SK-N-DZ (cell line): ENCODE data around the gene KDM4F.

ENCODE experiments used
- DNase-seq: peaks from one replicate; pipeline ENCODE4 v3.0.0-alpha.2; 2015; ENCODE audit warnings: low spot score

The KDM4F gene

DNA sequence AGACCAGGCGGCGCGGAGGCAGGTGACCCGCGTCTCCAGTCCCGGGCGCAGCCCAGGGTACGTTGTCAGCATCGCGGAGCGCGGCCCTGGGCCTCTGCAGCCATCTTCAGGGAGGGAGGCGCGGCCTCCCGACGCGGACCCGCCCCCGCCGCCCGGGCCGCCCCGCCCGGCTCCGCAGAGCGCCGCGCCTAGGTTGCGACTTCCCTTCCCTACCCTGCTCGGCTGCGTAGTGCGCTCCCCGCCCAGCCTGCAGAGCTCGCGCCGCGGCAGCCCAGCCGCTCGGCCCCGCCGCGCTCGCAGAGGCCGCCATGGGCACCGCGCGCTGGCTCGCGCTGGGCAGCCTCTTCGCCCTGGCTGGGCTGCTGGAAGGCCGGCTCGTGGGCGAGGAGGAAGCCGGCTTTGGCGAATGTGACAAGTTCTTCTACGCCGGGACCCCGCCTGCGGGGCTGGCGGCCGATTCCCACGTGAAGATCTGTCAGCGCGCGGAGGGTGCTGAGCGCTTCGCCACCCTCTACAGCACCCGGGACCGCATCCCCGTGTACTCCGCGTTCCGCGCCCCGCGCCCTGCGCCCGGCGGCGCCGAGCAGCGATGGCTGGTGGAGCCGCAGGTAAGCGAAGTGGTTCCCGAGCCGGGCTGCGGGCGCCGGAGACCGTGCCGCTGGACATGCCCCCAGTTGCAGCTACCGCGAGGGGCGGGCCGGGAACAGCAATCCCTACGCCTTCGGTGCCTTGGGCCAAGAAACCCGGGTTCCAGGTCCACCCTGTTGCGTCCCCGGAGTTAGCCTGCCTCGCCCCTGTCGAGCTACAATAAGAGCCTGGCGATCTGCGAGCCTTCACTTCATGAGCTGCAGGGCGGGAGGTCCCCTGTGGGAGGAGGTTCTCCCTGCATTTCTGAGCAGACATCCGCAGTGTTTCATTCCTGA is 40.7 kb downstream of the KDM4F start, which contains the start of gene ENDOD1:
TSS of gene ENDOD1 (plus strand) at position 227 of the 923 bp plus-strand sequence. CDS start at position 309, 82 bp downstream.
- DNase-seq = peak; percentile 86

- no peak for DNase-seq
Observed at GRCh38 chr11:95091663-95092180, 42.5 kb downstream of the KDM4F start.

DNA sequence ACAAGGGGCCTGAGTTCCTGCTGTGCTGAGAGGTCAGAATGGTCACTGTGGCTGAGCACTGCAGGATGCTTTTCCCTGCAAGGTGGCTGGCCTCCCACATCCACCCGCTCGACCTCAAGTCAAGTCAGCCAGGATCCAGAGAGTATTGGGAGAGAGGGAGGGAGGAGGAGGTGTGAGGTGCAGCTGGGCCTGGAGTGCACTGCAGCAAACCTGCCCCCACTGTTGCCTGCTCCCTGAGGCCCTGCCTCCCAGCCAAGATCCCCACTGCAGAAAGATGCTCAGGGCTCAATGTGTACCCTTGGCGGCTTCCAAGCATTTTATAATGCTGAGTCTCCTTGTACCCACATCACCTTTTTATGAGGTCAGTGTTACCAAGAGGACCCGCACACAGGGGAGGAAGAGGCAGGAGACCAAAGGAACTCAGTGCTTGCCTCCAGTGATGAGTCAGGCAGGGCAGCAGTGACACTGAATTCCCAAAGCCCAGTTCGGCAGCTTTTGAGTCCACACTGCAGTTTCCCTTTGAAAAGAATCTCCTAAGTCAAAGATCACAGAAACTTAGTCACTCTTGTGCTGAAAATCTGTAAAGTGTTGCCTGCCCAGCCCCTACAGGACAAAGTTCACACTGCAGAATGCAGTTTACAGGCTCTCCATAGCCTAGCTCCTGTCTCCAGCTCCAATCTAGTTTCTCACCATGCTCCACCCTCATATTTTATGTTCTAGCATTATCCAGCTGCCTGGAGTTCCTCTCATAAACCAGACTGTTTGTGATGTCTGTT is 43.5 kb downstream of the KDM4F start:
- no peak for DNase-seq

GRCh38 chr11:95093548-95093947 is 44.3 kb downstream of the KDM4F start:
- no peak for DNase-seq

- no peak for DNase-seq
Observed at GRCh38 chr11:95095858-95096587, 46.8 kb downstream of the KDM4F start.

GRCh38 chr11:95097209-95097608 is 48.0 kb downstream of the KDM4F start:
- DNase-seq = no peak

GRCh38 chr11:95098826-95099225 is 49.6 kb downstream of the KDM4F start:
- DNase-seq = no peak

DNA sequence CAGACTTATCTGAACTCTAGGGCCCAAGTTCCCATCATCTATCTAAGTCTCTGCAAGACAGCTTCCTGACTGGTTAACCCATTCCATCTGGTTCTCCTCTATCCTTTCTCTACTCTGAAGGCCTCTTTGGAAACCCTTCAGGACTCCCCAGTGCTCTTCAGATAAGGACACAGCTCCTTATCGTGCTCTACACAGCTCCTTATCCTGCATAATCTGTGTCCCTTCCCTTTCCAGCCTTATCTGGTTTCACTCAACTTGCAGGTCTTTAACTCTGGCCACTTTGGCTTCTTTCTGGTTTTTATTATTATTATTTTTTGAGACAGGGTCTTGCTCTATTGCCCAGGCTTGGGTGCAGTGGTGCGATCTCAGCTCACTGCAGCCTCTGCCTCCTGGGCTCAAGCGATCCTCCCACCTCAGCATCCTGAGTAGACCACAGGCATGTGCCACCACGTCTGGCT is 51.0 kb downstream of the KDM4F start:
- DNase-seq = peak; percentile 39
